H9 (cell line): ENCODE data around the gene USP46. TPM values are rescaled to one million over a fixed set of nuclear protein-coding genes. Genes with fewer than 3 reads are reported as not detected.

Source experiments
- DNase-seq: peaks from one replicate; pipeline ENCODE4 v3.0.0-alpha.2; 2017
- H2AFZ ChIP-seq: one replicate; pipeline ENCODE4 v1.6.1; 2013; ENCODE audit warnings: mild to moderate bottlenecking, low read length, control low read depth, moderate library complexity
- H2AK5ac ChIP-seq: 2 replicates; pipeline ENCODE4 v1.6.1; 2013; ENCODE audit warnings: low read length, control low read depth, mixed read lengths; ENCODE audit not compliant: insufficient read length
- H2BK120ac ChIP-seq: one replicate; pipeline ENCODE4 v1.6.1; 2013; ENCODE audit warnings: low read depth, mild to moderate bottlenecking, low read length, control low read depth, inconsistent platforms; ENCODE audit not compliant: poor library complexity, severe bottlenecking
- H2BK12ac ChIP-seq: 2 replicates; pipeline ENCODE4 v1.6.1; 2013; ENCODE audit warnings: low read length, control low read depth, mixed read lengths, low read depth; ENCODE audit not compliant: insufficient read length
- H2BK15ac ChIP-seq: 2 replicates; pipeline ENCODE4 v1.6.1; 2013; ENCODE audit warnings: low read depth, low read length, control low read depth
- H2BK20ac ChIP-seq: one replicate; pipeline ENCODE4 v1.6.1; 2013; ENCODE audit warnings: low read depth, mild to moderate bottlenecking, low read length, control low read depth, inconsistent platforms; ENCODE audit not compliant: poor library complexity, severe bottlenecking
- H2BK5ac ChIP-seq: 2 replicates; pipeline ENCODE4 v1.6.1; 2013; ENCODE audit warnings: low read length, control low read depth, mixed read lengths; ENCODE audit not compliant: insufficient read length
- H3K14ac ChIP-seq: 2 replicates; pipeline ENCODE4 v1.6.1; 2013; ENCODE audit warnings: low read length, control low read depth; ENCODE audit not compliant: insufficient read depth
- H3K18ac ChIP-seq: 2 replicates; pipeline ENCODE4 v1.6.1; 2013; ENCODE audit warnings: low read depth, mild to moderate bottlenecking, mixed read lengths, low read length, control low read depth; ENCODE audit not compliant: insufficient read length
- H3K23ac ChIP-seq: 2 replicates; pipeline ENCODE4 v1.6.1; 2013; ENCODE audit warnings: low read length, control low read depth, mixed read lengths, low read depth; ENCODE audit not compliant: insufficient read length
- H3K23me2 ChIP-seq: 2 replicates; pipeline ENCODE4 v1.6.1; 2013; ENCODE audit warnings: low read depth, mild to moderate bottlenecking, mixed read lengths, low read length, control low read depth; ENCODE audit not compliant: insufficient read length, poor library complexity, severe bottlenecking
- H3K27ac ChIP-seq: 2 replicates; pipeline ENCODE4 v1.5.1; 2013; ENCODE audit warnings: low read length, control low read depth, mixed read lengths, low read depth; ENCODE audit not compliant: insufficient read length
- H3K27me3 ChIP-seq: 2 replicates; pipeline ENCODE4 v1.6.1; 2013; ENCODE audit warnings: low read length, control low read depth, inconsistent platforms; ENCODE audit not compliant: insufficient read depth
- H3K4ac ChIP-seq: 2 replicates; pipeline ENCODE4 v1.6.1; 2013; ENCODE audit warnings: low read depth, mild to moderate bottlenecking, control low read depth, inconsistent platforms, low read length, moderate library complexity
- H3K4me1 ChIP-seq: 2 replicates; pipeline ENCODE4 v1.6.1; 2013; ENCODE audit warnings: low read length, control low read depth, inconsistent platforms; ENCODE audit not compliant: insufficient read depth
- H3K4me2 ChIP-seq: 2 replicates; pipeline ENCODE4 v1.6.1; 2013; ENCODE audit warnings: low read length, control low read depth, mixed read lengths; ENCODE audit not compliant: insufficient read length, insufficient read depth
- H3K56ac ChIP-seq: 2 replicates; pipeline ENCODE4 v1.6.1; 2013; ENCODE audit warnings: low read depth, mild to moderate bottlenecking, mixed read lengths, low read length, control low read depth; ENCODE audit not compliant: insufficient read length
- H3K79me1 ChIP-seq: 2 replicates; pipeline ENCODE4 v1.6.1; 2013; ENCODE audit warnings: low read depth, mild to moderate bottlenecking, moderate library complexity, low read length, control low read depth, inconsistent platforms; ENCODE audit not compliant: insufficient read depth, poor library complexity, severe bottlenecking
- H3K79me2 ChIP-seq: 2 replicates; pipeline ENCODE4 v1.6.1; 2013; ENCODE audit warnings: low read length, control low read depth, inconsistent platforms; ENCODE audit not compliant: insufficient read depth
- H3K9ac ChIP-seq: 2 replicates; pipeline ENCODE4 v1.6.1; 2013; ENCODE audit warnings: low read length, control low read depth, mixed read lengths; ENCODE audit not compliant: insufficient read length; ENCODE audit errors: extremely low read depth
- H3K9me3 ChIP-seq: one replicate; pipeline ENCODE4 v1.6.1; 2013; ENCODE audit warnings: low read depth, low read length, inconsistent platforms; ENCODE audit not compliant: control insufficient read depth
- H3T11ph ChIP-seq: one replicate; pipeline ENCODE4 v1.6.1; 2013; ENCODE audit warnings: mild to moderate bottlenecking, low read length, control low read depth, inconsistent platforms
- H4K20me1 ChIP-seq: one replicate; pipeline ENCODE4 v1.6.1; 2013; ENCODE audit not compliant: control insufficient read depth, insufficient read length, insufficient read depth
- H4K5ac ChIP-seq: 2 replicates; pipeline ENCODE4 v1.6.1; 2013; ENCODE audit warnings: low read depth, mild to moderate bottlenecking, mixed read lengths, low read length, control low read depth; ENCODE audit not compliant: insufficient read length
- H4K8ac ChIP-seq: replicated peaks from 2 replicates; pipeline ENCODE4 v1.6.1; 2013; ENCODE audit warnings: low read length, control low read depth, mixed read lengths, low read depth; ENCODE audit not compliant: insufficient read length
- H4K91ac ChIP-seq: 2 replicates; pipeline ENCODE4 v1.6.1; 2013; ENCODE audit warnings: low read depth, mild to moderate bottlenecking, moderate library complexity, mixed read lengths, low read length, control low read depth; ENCODE audit not compliant: insufficient read length
- H3K27ac Mint-ChIP-seq, 3 experiments: 2 replicates in 2 of 3; 3 replicates in 1 of 3; pipeline ENCODE4 v1.8.0; 2020 to 2021; ENCODE audit warnings: mixed read lengths in 3 of 3, mild to moderate bottlenecking in 1 of 3, moderate library complexity in 1 of 3
- H3K27me3 Mint-ChIP-seq: 2 replicates; pipeline ENCODE4 v1.8.0; 2021; ENCODE audit warnings: low read depth, mild to moderate bottlenecking, moderate library complexity, mixed read lengths
- H3K36me3 Mint-ChIP-seq, 3 experiments: 2 replicates in 2 of 3; 3 replicates in 1 of 3; pipeline ENCODE4 v1.8.0; 2020 to 2021; ENCODE audit warnings: low read depth in 3 of 3, mixed read lengths in 3 of 3; ENCODE audit not compliant: insufficient read depth in 1 of 3
- H3K4me1 Mint-ChIP-seq, 2 experiments: 2 replicates each; pipeline ENCODE4 v1.8.0; 2020; ENCODE audit warnings: mixed read lengths in 2 of 2
- H3K4me3 Mint-ChIP-seq, 2 experiments: 2 replicates in 1 of 2; 3 replicates in 1 of 2; pipeline ENCODE4 v1.8.0; 2020 to 2021; ENCODE audit warnings: mild to moderate bottlenecking in 2 of 2, mixed read lengths in 2 of 2, moderate library complexity in 1 of 2
- H3K9me3 Mint-ChIP-seq, 2 experiments: 2 replicates in 1 of 2; 3 replicates in 1 of 2; pipeline ENCODE4 v1.8.0; 2020; ENCODE audit warnings: mild to moderate bottlenecking in 2 of 2, mixed read lengths in 2 of 2, moderate library complexity in 1 of 2
- CTCF ChIP-seq: fragments of 200-600 bp; sonication (generic); conservative IDR thresholded peaks from 3 replicates; pipeline ENCODE4 v1.8.0; 2021; ENCODE audit warnings: antibody characterized with exemption, mild to moderate bottlenecking
- WGBS: extraction: QIAGEN DNeasy Blood & Tissue Kit; methylation state at CpG from one replicate; pipeline ENCODE4 v1.1.7; 2013; ENCODE audit warnings: missing lambda C conversion rate, low lambda C conversion rate, mixed read lengths; ENCODE audit not compliant: insufficient read length; ENCODE audit errors: extremely low coverage; 5-methylcytosine and 5-hydroxymethylcytosine counted together
- total RNA-seq: library from RNA; stranded (reverse); gene quantifications from 2 replicates; pipeline ENCODE4 v1.2.1, GENCODE V29; 2021

The USP46 gene
- total RNA-seq, 1 experiment from 2014 or later: 59.8 TPM

GRCh38 chr4:52560844-52561280 lies 98.2 kb downstream of the USP46 start:
- no peak overlapping the region for H3K56ac ChIP-seq
- H3K4ac ChIP-seq: no peak overlapping the region
- no peak overlapping the region for H3T11ph ChIP-seq
- no peak for DNase-seq
- no peak overlapping the region for H4K91ac ChIP-seq
- H2BK20ac ChIP-seq: no peak overlapping the region
- H2BK12ac ChIP-seq: no peak overlapping the region
- no CpG with 5 or more reads among the region's 1 CpG for WGBS
- no peak overlapping the region for H3K9ac ChIP-seq
- no peak overlapping the region for H4K5ac ChIP-seq
- no peak overlapping the region for H3K23ac ChIP-seq
- H2BK120ac ChIP-seq: no peak overlapping the region
- no peak for TF ChIP-seq CTCF
- Mint-ChIP-seq H3K27ac (peak overlapping the region in 1 of 3 experiments; percentile 11; a peak in 2 of 7 replicates), H3K27me3 (no peaks in the 10 kb centered on the region; the same call in none of the 2 replicates), H3K9me3 (no peaks in the 10 kb centered on the region; a peak in 2 of 5 replicates), H3K4me3 (no peak overlapping the region), H3K4me1 (peaks cover 5 to 9% of the 10 kb centered on the region in 2 experiments), H3K36me3 (peaks cover 0 to 10% (median 2%) of the 10 kb centered on the region in 3 experiments; a peak in 3 of 7 replicates)
- H3K79me2 ChIP-seq: no peaks in the 10 kb centered on the region
- no peak overlapping the region for H2AK5ac ChIP-seq
- H3K79me1 ChIP-seq: no peaks in the 10 kb centered on the region
- no peaks in the 10 kb centered on the region for H4K20me1 ChIP-seq
- H4K8ac ChIP-seq: no peak overlapping the region
- no peaks in the 10 kb centered on the region for H3K27me3 ChIP-seq
- H3K18ac ChIP-seq: no peak overlapping the region
- no peak overlapping the region for H3K14ac ChIP-seq
- no peak overlapping the region for H2BK5ac ChIP-seq
- H3K9me3 ChIP-seq: no peaks in the 10 kb centered on the region
- no peak overlapping the region for H2AFZ ChIP-seq
- H3K27ac ChIP-seq: no peak overlapping the region
- no peaks in the 10 kb centered on the region for H3K4me1 ChIP-seq
- no peak overlapping the region for H3K4me2 ChIP-seq
- H2BK15ac ChIP-seq: no peak overlapping the region
- H3K23me2 ChIP-seq: no peaks in the 10 kb centered on the region
